GM10266 (cell line): Measurements from ENCODE around the gene NMT1.

Experiments
- DNase-seq: peaks from one replicate; pipeline ENCODE4 v3.0.0; 2012; ENCODE audit errors: extremely low spot score
- TF ChIP-seq, protein P1 (sequence below): IDR thresholded peaks from 2 replicates; pipeline ENCODE4 v1.5.1; 2012; ENCODE audit warnings: mild to moderate bottlenecking, low read depth; ENCODE audit not compliant: control insufficient read depth, insufficient read depth; ENCODE audit errors: missing control alignments

NMT1 gene

DNA sequence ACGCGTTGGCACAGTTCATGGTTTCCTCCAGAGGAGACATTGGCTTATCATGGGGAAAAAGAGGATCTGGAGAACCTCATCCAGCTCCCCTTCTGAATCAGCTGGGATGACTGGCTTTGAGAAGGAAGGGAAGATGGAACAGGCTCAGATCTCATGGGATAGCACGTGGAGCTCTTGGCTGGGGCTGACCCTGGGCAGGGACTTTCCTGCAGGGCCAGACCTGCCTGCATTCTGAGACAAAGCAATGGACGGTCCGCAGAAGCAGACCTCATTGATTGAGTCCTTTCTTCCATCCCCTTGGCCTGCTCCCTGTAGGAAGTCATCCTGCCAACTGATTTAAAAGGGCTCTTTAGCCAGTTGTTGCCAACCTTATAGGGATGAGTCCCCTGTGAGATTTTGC is 45.0 kb downstream of the NMT1 start:
- no peak for DNase-seq

GRCh38 chr17:45106582-45106981 is 45.5 kb downstream of the NMT1 start:
- TF ChIP-seq, protein P1, sequence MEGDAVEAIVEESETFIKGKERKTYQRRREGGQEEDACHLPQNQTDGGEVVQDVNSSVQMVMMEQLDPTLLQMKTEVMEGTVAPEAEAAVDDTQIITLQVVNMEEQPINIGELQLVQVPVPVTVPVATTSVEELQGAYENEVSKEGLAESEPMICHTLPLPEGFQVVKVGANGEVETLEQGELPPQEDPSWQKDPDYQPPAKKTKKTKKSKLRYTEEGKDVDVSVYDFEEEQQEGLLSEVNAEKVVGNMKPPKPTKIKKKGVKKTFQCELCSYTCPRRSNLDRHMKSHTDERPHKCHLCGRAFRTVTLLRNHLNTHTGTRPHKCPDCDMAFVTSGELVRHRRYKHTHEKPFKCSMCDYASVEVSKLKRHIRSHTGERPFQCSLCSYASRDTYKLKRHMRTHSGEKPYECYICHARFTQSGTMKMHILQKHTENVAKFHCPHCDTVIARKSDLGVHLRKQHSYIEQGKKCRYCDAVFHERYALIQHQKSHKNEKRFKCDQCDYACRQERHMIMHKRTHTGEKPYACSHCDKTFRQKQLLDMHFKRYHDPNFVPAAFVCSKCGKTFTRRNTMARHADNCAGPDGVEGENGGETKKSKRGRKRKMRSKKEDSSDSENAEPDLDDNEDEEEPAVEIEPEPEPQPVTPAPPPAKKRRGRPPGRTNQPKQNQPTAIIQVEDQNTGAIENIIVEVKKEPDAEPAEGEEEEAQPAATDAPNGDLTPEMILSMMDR: no peak
- DNase-seq: no peak

More for the DNA sequence above, 45.0 kb downstream of the NMT1 start:
- TF ChIP-seq, protein P1: no peak

GRCh38 chr17:45107293-45108010 is 46.3 kb downstream of the NMT1 start:
- no peak for DNase-seq
- TF ChIP-seq, protein P1: no peak

DNA sequence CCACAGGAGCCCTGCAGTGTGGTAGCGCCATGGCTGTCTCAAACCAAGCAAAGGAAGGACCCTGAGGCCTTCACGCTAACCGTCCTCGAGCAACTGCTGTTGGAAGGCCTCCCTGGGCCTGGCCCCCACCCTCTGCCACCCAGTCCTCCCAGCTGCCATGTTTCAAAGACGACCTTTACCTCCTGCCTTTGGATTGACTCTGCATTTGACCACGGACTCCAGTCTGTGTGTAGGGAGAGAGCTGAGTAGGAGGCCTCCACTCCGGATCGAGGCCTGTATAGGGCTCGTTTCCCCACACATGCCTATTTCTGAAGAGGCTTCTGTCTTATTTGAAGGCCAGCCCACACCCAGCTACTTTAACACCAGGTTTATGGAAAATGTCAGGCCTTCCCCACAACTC is 46.9 kb downstream of the NMT1 start:
- TF ChIP-seq, protein P1: no peak
- no peak for DNase-seq

DNA sequence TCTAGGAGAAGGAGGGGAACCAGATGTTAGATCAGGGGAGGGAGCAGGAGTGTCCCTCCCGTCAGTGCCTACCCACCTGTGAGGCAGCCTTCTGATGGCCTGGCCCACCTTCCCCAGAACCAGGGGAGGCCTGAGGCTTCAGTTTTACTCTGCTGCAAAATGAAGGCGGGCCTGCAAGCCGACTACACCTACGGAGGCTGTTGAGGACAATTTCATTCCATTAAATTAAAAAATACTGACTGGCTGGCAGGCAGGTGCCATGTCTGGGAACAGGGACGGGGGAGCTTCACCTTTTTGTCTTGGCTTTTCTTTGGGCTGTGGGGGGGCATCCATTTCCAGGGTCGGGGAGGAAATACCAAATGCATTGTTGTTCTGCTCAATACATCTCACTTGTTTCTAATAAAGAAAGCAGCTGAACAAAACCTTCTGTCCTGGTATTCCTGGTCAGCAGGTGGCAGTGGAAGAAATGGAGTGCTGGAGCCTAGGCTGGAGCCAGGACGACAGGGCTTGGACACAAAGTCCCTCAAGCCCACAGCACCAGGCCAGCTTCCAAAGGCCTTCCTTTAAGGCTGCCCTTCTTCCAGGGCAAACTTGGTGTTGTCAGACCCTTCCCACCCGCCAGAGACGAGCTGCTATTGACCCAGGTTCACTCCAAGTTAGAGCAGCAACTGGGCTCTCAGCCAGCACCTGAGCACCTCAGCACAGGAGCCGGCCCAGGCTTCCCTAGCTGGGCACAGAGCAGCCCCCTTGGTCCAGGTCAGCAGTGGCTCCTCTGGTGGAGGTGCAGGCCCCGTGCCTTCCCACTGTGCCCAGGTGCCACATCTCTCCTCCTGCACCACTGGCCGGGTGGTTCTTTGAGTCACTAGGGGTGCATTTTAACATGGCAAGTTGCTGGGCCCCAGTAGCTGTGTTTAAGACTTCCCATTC is 47.7 kb downstream of the NMT1 start:
- DNase-seq: no peak
- TF ChIP-seq, protein P1: no peak

GRCh38 chr17:45110676-45111611 is 49.8 kb downstream of the NMT1 start:
- DNase-seq: no peak

More at GRCh38 chr17:45110676-45111611, 49.8 kb downstream of the NMT1 start:
- TF ChIP-seq, protein P1: no peak
